ENCODE data around the gene GALK2.

GALK2 gene

GRCh38 chr15:49308686-49309085 lies 138.6 kb downstream of the GALK2 start:
- H3K9me3 ChIP-seq (ENCODE audit: control insufficient read depth, low read length): no peaks in the 10 kb centered on the region
- peaks cover 6% of the 10 kb centered on the region for H3K36me3 ChIP-seq (ENCODE audit: control insufficient read depth, insufficient read depth, low read length)
- WGBS, 2 experiments (ENCODE audit: insufficient coverage in 2 of 2): 100% methylated on average over 1 of the region's 2 CpGs
- no peak overlapping the region for H3K4me3 ChIP-seq (ENCODE audit: extremely low read depth, insufficient read depth, low read length, poor library complexity, severe bottlenecking)
- no peaks in the 10 kb centered on the region for H3K4me1 ChIP-seq (ENCODE audit: control insufficient read depth, insufficient read depth, low read length, poor library complexity, severe bottlenecking)
- no peak overlapping the region for H3K27ac ChIP-seq (ENCODE audit: low read depth, low read length, severe bottlenecking)

- H3K36me3 ChIP-seq (ENCODE audit: control insufficient read depth, insufficient read depth, low read length): peaks cover 6% of the 10 kb centered on the region
- H3K4me3 ChIP-seq (ENCODE audit: extremely low read depth, insufficient read depth, low read length, poor library complexity, severe bottlenecking): no peak overlapping the region
- H3K27ac ChIP-seq (ENCODE audit: low read depth, low read length, severe bottlenecking): no peak overlapping the region
- no peaks in the 10 kb centered on the region for H3K9me3 ChIP-seq (ENCODE audit: control insufficient read depth, low read length)
- no peaks in the 10 kb centered on the region for H3K4me1 ChIP-seq (ENCODE audit: control insufficient read depth, insufficient read depth, low read length, poor library complexity, severe bottlenecking)
Observed at GRCh38 chr15:49309889-49310288, 139.8 kb downstream of the GALK2 start.

DNA sequence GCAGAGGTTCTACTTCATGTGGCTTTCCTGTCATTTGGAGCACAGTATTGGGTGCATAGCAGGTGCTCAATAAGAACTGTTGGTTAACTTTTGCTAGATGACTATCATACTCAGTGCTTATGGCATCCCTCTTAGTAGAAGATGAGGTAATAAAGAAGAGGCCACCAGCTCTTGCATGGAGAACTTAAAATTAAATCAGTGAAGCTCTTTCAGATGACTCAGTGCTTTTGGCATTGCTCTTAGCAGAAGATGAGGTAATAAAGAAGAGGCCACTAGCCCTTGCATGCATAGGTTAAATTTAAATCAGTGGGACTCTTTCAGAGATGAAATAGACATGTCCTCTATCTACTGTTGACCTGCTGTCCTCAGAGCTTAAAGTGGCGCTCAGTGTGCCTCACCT lies 143.6 kb downstream of the GALK2 start:
- Histone ChIP-seq H3K4me3 (ENCODE audit: extremely low read depth, insufficient read depth, low read length, poor library complexity, severe bottlenecking) (no peak overlapping the region), H3K27ac (ENCODE audit: low read depth, low read length, severe bottlenecking) (no peak overlapping the region), H3K4me1 (ENCODE audit: control insufficient read depth, insufficient read depth, low read length, poor library complexity, severe bottlenecking) (peaks cover 5% of the 10 kb centered on the region), H3K36me3 (ENCODE audit: control insufficient read depth, insufficient read depth, low read length) (peaks cover 6% of the 10 kb centered on the region), H3K9me3 (ENCODE audit: control insufficient read depth, low read length) (no peaks in the 10 kb centered on the region)
- WGBS, 2 experiments (ENCODE audit: insufficient coverage in 2 of 2): 100% methylated on average over 1 of the region's 1 CpG; no CpG with 5 or more reads in 1 of the 2 experiments

DNA sequence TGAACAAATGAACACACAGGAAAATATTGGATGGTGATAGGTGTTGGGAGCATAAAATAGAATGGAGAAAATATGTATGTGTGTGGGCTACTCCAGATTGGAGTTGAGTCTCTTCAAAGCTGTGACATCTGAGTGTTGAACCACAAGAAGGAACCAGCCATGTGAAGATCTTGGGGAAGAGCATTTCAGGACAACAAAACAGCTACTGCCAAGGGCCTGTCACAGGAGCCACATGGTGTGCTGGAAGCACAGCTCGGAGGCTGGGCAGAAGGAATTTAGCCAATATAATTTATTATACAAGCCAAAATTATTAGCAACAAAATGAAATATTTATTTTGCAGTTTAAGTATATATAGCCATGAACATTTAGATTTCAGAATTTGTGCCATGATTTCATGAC lies 144.7 kb downstream of the GALK2 start:
- H3K27ac ChIP-seq (ENCODE audit: low read depth, low read length, severe bottlenecking): no peak overlapping the region
- H3K36me3 ChIP-seq (ENCODE audit: control insufficient read depth, insufficient read depth, low read length): peaks cover 16% of the 10 kb centered on the region
- WGBS, 2 experiments (ENCODE audit: insufficient coverage in 2 of 2): no CpG with 5 or more reads among the region's 1 CpG
- H3K9me3 ChIP-seq (ENCODE audit: control insufficient read depth, low read length): no peaks in the 10 kb centered on the region
- H3K4me3 ChIP-seq (ENCODE audit: extremely low read depth, insufficient read depth, low read length, poor library complexity, severe bottlenecking): no peak overlapping the region
- H3K4me1 ChIP-seq (ENCODE audit: control insufficient read depth, insufficient read depth, low read length, poor library complexity, severe bottlenecking): peaks cover 5% of the 10 kb centered on the region

DNA sequence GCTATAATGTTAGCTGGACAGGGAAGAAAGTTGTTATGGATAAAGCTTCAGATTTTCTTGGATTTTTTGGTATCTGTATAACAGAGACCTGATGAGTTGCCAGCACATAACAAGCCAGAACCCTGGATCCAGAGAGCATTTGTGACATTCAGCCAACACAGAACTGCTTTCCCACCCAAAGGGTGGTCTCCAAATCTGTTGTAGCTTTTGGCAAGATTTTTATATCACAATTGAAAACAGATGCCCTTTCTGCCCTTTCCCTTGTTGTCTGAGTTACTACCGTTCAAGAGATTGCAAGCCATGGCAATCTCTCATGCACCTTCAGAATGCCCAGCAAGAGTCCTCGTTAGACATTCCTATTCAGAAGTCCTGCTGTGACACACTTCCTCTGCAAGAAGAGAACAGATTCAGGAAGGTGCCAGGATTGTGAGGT lies 145.4 kb downstream of the GALK2 start:
- Histone ChIP-seq H3K4me3 (ENCODE audit: extremely low read depth, insufficient read depth, low read length, poor library complexity, severe bottlenecking) (no peak overlapping the region), H3K4me1 (ENCODE audit: control insufficient read depth, insufficient read depth, low read length, poor library complexity, severe bottlenecking) (peaks cover 5% of the 10 kb centered on the region), H3K36me3 (ENCODE audit: control insufficient read depth, insufficient read depth, low read length) (peaks cover 21% of the 10 kb centered on the region), H3K9me3 (ENCODE audit: control insufficient read depth, low read length) (no peaks in the 10 kb centered on the region), H3K27ac (ENCODE audit: low read depth, low read length, severe bottlenecking) (no peak overlapping the region)
- WGBS, 2 experiments (ENCODE audit: insufficient coverage in 2 of 2): 11 to 30% methylated on average over 1 to 2 of the region's 2 CpGs

DNA sequence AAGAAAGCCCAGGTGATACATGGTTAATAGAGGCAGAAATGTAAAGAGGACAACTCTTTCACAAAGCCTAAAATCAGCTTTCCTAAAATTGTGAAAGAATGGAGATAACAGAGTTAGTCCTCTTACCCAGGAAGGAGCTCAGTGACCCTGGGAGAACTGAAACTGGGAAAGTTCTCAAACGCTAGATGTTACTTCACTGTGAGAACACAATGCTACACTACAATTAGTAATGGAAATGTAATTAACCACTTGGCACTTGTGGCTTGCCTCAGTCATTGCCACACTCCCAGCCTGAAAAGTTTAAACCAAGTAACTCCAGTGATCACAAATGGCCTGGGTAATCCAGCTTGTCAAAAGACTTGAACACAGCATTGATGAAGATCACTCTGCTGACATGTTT lies 150.3 kb downstream of the GALK2 start:
- H3K36me3 ChIP-seq (ENCODE audit: control insufficient read depth, insufficient read depth, low read length): peaks cover 23% of the 10 kb centered on the region
- peaks cover 3% of the 10 kb centered on the region for H3K4me1 ChIP-seq (ENCODE audit: control insufficient read depth, insufficient read depth, low read length, poor library complexity, severe bottlenecking)
- H3K4me3 ChIP-seq (ENCODE audit: extremely low read depth, insufficient read depth, low read length, poor library complexity, severe bottlenecking): no peak overlapping the region
- H3K27ac ChIP-seq (ENCODE audit: low read depth, low read length, severe bottlenecking): no peak overlapping the region
- WGBS, 2 experiments (ENCODE audit: insufficient coverage in 2 of 2): no CpG with 5 or more reads among the region's 1 CpG
- no peaks in the 10 kb centered on the region for H3K9me3 ChIP-seq (ENCODE audit: control insufficient read depth, low read length)

- H3K27ac ChIP-seq (ENCODE audit: low read depth, low read length, severe bottlenecking): no peak overlapping the region
- WGBS, 2 experiments (ENCODE audit: insufficient coverage in 2 of 2): no CpG with 5 or more reads among the region's 1 CpG
- no peaks in the 10 kb centered on the region for H3K4me1 ChIP-seq (ENCODE audit: control insufficient read depth, insufficient read depth, low read length, poor library complexity, severe bottlenecking)
- H3K4me3 ChIP-seq (ENCODE audit: extremely low read depth, insufficient read depth, low read length, poor library complexity, severe bottlenecking): no peak overlapping the region
- H3K36me3 ChIP-seq (ENCODE audit: control insufficient read depth, insufficient read depth, low read length): peaks cover 23% of the 10 kb centered on the region
- H3K9me3 ChIP-seq (ENCODE audit: control insufficient read depth, low read length): no peaks in the 10 kb centered on the region
Observed at GRCh38 chr15:49323207-49323606, 153.2 kb downstream of the GALK2 start.

- H3K4me1 ChIP-seq (ENCODE audit: control insufficient read depth, insufficient read depth, low read length, poor library complexity, severe bottlenecking): no peaks in the 10 kb centered on the region
- no peaks in the 10 kb centered on the region for H3K9me3 ChIP-seq (ENCODE audit: control insufficient read depth, low read length)
- H3K36me3 ChIP-seq (ENCODE audit: control insufficient read depth, insufficient read depth, low read length): no peaks in the 10 kb centered on the region
- WGBS, 2 experiments (ENCODE audit: insufficient coverage in 2 of 2): 90 to 100% methylated on average over 3 of the region's 4 CpGs
- no peak overlapping the region for H3K27ac ChIP-seq (ENCODE audit: low read depth, low read length, severe bottlenecking)
- H3K4me3 ChIP-seq (ENCODE audit: extremely low read depth, insufficient read depth, low read length, poor library complexity, severe bottlenecking): no peak overlapping the region
Observed at GRCh38 chr15:49327927-49328326, 157.9 kb downstream of the GALK2 start.

DNA sequence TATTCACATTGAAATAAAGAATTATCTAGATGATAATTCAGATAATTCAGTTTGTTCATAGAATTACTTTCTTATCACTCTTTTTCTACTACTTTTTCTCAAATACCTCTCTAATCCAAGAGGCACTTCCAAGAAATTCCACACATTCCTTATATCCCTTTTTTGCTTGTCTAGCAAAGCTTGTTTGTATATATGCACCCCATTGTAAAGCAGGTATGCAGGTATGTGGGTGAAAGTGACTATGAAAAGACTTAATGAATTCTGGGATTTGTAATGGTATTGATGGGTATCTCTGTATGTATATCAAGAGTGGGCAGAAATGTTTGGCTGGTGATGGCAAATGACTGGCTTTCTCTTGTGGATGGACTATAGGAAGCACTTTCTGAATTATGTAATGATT lies 158.9 kb downstream of the GALK2 start:
- H3K36me3 ChIP-seq (ENCODE audit: control insufficient read depth, insufficient read depth, low read length): no peaks in the 10 kb centered on the region
- H3K4me1 ChIP-seq (ENCODE audit: control insufficient read depth, insufficient read depth, low read length, poor library complexity, severe bottlenecking): no peaks in the 10 kb centered on the region
- H3K27ac ChIP-seq (ENCODE audit: low read depth, low read length, severe bottlenecking): no peak overlapping the region
- H3K9me3 ChIP-seq (ENCODE audit: control insufficient read depth, low read length): no peaks in the 10 kb centered on the region
- H3K4me3 ChIP-seq (ENCODE audit: extremely low read depth, insufficient read depth, low read length, poor library complexity, severe bottlenecking): no peak overlapping the region

DNA sequence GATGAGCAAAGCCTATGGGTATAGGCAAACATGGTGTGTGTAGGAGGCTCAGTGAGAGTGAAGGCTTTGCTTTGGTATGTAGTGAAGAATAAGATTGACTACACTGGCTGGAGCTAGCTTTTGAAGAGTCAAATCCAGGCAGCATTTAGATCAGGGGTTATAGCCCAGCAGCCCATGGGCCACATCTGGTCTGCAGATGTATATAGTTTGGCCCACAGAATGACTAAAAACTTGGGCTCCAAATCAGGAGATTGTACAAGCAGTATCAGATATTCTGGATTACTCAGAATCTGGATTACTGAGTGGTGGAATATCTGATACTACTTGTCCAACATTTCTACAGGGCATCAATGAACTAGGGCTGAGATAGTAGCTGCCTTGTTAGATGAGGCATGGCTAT lies 160.1 kb downstream of the GALK2 start:
- H3K36me3 ChIP-seq (ENCODE audit: control insufficient read depth, insufficient read depth, low read length): no peaks in the 10 kb centered on the region
- no peak overlapping the region for H3K4me3 ChIP-seq (ENCODE audit: extremely low read depth, insufficient read depth, low read length, poor library complexity, severe bottlenecking)
- H3K27ac ChIP-seq (ENCODE audit: low read depth, low read length, severe bottlenecking): no peak overlapping the region
- H3K9me3 ChIP-seq (ENCODE audit: control insufficient read depth, low read length): no peaks in the 10 kb centered on the region
- H3K4me1 ChIP-seq (ENCODE audit: control insufficient read depth, insufficient read depth, low read length, poor library complexity, severe bottlenecking): no peaks in the 10 kb centered on the region

GRCh38 chr15:49331442-49331841 lies 161.4 kb downstream of the GALK2 start:
- H3K9me3 ChIP-seq (ENCODE audit: control insufficient read depth, low read length): no peaks in the 10 kb centered on the region
- no peak overlapping the region for H3K27ac ChIP-seq (ENCODE audit: low read depth, low read length, severe bottlenecking)
- H3K4me1 ChIP-seq (ENCODE audit: control insufficient read depth, insufficient read depth, low read length, poor library complexity, severe bottlenecking): no peaks in the 10 kb centered on the region
- H3K36me3 ChIP-seq (ENCODE audit: control insufficient read depth, insufficient read depth, low read length): no peaks in the 10 kb centered on the region
- H3K4me3 ChIP-seq (ENCODE audit: extremely low read depth, insufficient read depth, low read length, poor library complexity, severe bottlenecking): no peak overlapping the region

DNA sequence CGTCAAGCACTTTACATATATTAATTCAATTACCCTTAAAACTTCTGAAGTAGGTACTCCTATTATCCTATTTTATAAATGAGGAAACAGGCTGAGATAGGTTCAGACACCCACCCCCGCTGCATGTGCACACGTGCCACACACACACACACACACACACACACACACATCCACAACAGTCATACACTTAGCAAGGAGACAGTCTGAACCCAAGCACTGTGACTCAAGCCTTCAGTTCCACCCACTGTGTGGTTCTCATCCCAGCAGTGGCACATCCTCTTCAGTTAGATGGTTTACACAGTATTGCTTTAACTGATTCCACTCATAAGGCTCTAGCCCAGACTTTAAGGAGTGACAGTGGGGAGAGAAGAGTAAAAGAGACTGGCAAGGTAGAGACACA lies 161.9 kb downstream of the GALK2 start:
- Histone ChIP-seq H3K4me1 (ENCODE audit: control insufficient read depth, insufficient read depth, low read length, poor library complexity, severe bottlenecking) (no peaks in the 10 kb centered on the region), H3K27ac (ENCODE audit: low read depth, low read length, severe bottlenecking) (no peak overlapping the region), H3K9me3 (ENCODE audit: control insufficient read depth, low read length) (no peaks in the 10 kb centered on the region), H3K4me3 (ENCODE audit: extremely low read depth, insufficient read depth, low read length, poor library complexity, severe bottlenecking) (no peak overlapping the region), H3K36me3 (ENCODE audit: control insufficient read depth, insufficient read depth, low read length) (no peaks in the 10 kb centered on the region)
- 100% methylated on average over 2 of the region's 3 CpGs; no CpG with 5 or more reads in 1 of the 2 experiments for WGBS, 2 experiments (ENCODE audit: insufficient coverage in 2 of 2)

All from mesodermal cell (in vitro differentiated cells).